Measurements from ENCODE around the gene STMND1.

STMND1 gene

DNA sequence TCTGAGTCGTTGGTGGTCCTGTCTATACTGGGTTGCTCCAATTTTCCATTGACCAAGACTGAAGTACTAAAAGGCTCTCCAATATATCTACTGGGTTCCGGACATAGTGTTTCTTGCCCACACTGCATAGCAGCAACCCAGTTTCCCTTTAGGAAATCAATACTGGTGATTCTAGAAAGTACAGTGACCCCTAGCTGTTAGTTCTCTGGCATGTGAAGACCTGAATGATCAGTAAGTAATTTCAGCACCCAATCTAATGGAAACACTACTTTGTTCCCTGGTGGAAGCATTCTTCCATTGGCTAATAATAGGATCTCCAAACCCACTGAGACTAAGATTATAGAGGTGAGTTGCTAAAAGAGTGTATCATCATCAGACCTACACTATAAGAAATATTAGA is 40.8 kb upstream of the STMND1 start:
- H3K4me3 ChIP-seq (replicated peaks; ENCODE audit: insufficient read depth, low read length): no peak overlapping the region
- DNase-seq (ENCODE audit: low read depth in 1 of 2, low spot score in 1 of 2): no peak
- H3K27me3 ChIP-seq (ENCODE audit: insufficient read depth, poor library complexity, severe bottlenecking): no peaks in the 10 kb centered on the region
- H3K27ac ChIP-seq (replicated peaks): no peak overlapping the region
- TF ChIP-seq POLR2AphosphoS5 (IDR thresholded peaks at IDR 0.05; ENCODE audit: low read depth) (no peak), GABPA (IDR thresholded peaks at IDR 0.05; ENCODE audit: low read depth) (no peak), SPI1 (IDR thresholded peaks at IDR 0.05; ENCODE audit: borderline replicate concordance, low read depth) (no peak)
- TF ChIP-seq, protein P1, sequence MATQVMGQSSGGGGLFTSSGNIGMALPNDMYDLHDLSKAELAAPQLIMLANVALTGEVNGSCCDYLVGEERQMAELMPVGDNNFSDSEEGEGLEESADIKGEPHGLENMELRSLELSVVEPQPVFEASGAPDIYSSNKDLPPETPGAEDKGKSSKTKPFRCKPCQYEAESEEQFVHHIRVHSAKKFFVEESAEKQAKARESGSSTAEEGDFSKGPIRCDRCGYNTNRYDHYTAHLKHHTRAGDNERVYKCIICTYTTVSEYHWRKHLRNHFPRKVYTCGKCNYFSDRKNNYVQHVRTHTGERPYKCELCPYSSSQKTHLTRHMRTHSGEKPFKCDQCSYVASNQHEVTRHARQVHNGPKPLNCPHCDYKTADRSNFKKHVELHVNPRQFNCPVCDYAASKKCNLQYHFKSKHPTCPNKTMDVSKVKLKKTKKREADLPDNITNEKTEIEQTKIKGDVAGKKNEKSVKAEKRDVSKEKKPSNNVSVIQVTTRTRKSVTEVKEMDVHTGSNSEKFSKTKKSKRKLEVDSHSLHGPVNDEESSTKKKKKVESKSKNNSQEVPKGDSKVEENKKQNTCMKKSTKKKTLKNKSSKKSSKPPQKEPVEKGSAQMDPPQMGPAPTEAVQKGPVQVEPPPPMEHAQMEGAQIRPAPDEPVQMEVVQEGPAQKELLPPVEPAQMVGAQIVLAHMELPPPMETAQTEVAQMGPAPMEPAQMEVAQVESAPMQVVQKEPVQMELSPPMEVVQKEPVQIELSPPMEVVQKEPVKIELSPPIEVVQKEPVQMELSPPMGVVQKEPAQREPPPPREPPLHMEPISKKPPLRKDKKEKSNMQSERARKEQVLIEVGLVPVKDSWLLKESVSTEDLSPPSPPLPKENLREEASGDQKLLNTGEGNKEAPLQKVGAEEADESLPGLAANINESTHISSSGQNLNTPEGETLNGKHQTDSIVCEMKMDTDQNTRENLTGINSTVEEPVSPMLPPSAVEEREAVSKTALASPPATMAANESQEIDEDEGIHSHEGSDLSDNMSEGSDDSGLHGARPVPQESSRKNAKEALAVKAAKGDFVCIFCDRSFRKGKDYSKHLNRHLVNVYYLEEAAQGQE (IDR thresholded peaks at IDR 0.05; ENCODE audit: insufficient replicate concordance, low read depth): no peak
- TF ChIP-seq, protein P2, sequence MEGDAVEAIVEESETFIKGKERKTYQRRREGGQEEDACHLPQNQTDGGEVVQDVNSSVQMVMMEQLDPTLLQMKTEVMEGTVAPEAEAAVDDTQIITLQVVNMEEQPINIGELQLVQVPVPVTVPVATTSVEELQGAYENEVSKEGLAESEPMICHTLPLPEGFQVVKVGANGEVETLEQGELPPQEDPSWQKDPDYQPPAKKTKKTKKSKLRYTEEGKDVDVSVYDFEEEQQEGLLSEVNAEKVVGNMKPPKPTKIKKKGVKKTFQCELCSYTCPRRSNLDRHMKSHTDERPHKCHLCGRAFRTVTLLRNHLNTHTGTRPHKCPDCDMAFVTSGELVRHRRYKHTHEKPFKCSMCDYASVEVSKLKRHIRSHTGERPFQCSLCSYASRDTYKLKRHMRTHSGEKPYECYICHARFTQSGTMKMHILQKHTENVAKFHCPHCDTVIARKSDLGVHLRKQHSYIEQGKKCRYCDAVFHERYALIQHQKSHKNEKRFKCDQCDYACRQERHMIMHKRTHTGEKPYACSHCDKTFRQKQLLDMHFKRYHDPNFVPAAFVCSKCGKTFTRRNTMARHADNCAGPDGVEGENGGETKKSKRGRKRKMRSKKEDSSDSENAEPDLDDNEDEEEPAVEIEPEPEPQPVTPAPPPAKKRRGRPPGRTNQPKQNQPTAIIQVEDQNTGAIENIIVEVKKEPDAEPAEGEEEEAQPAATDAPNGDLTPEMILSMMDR (IDR thresholded peaks at IDR 0.05; ENCODE audit: insufficient read depth, low read length): no peak

GRCh38 chr6:17062871-17063440 is 38.9 kb upstream of the STMND1 start:
- TF ChIP-seq GABPA (IDR thresholded peaks at IDR 0.05; ENCODE audit: low read depth) (no peak), SPI1 (IDR thresholded peaks at IDR 0.05; ENCODE audit: borderline replicate concordance, low read depth) (no peak), POLR2AphosphoS5 (IDR thresholded peaks at IDR 0.05; ENCODE audit: low read depth) (no peak)
- TF ChIP-seq, protein P2 (IDR thresholded peaks at IDR 0.05; ENCODE audit: insufficient read depth, low read length): no peak
- TF ChIP-seq, protein P1 (IDR thresholded peaks at IDR 0.05; ENCODE audit: insufficient replicate concordance, low read depth): no peak
- H3K4me3 ChIP-seq (replicated peaks; ENCODE audit: insufficient read depth, low read length): no peak overlapping the region
- DNase-seq (ENCODE audit: low read depth in 1 of 2, low spot score in 1 of 2): no peak
- H3K27ac ChIP-seq (replicated peaks): no peak overlapping the region
- no peaks in the 10 kb centered on the region for H3K27me3 ChIP-seq (ENCODE audit: insufficient read depth, poor library complexity, severe bottlenecking)

GRCh38 chr6:17064975-17065374 is 36.9 kb upstream of the STMND1 start:
- DNase-seq (ENCODE audit: low read depth in 1 of 2, low spot score in 1 of 2): no peak
- no peak overlapping the region for H3K27ac ChIP-seq (replicated peaks)
- TF ChIP-seq, protein P1 (IDR thresholded peaks at IDR 0.05; ENCODE audit: insufficient replicate concordance, low read depth): no peak
- TF ChIP-seq GABPA (IDR thresholded peaks at IDR 0.05; ENCODE audit: low read depth) (no peak), SPI1 (IDR thresholded peaks at IDR 0.05; ENCODE audit: borderline replicate concordance, low read depth) (no peak), POLR2AphosphoS5 (IDR thresholded peaks at IDR 0.05; ENCODE audit: low read depth) (no peak)
- TF ChIP-seq, protein P2 (IDR thresholded peaks at IDR 0.05; ENCODE audit: insufficient read depth, low read length): no peak
- no peak overlapping the region for H3K4me3 ChIP-seq (replicated peaks; ENCODE audit: insufficient read depth, low read length)
- H3K27me3 ChIP-seq (ENCODE audit: insufficient read depth, poor library complexity, severe bottlenecking): no peaks in the 10 kb centered on the region

Data from HL-60 (cell line).